ENCODE results near the gene IDI2.

IDI2 gene

GRCh38 chr10:987620-987869 lies 38.1 kb downstream of the IDI2 start:
- no peak for DNase-seq (ENCODE audit: low read depth in 1 of 2, low spot score in 1 of 2)
- H3K4me3 ChIP-seq (replicated peaks; ENCODE audit: insufficient read depth, low read length) = peak overlapping the region; percentile 77
- H3K27ac ChIP-seq (replicated peaks) = peak overlapping the region; percentile 91
- no peaks in the 10 kb centered on the region for H3K27me3 ChIP-seq (ENCODE audit: insufficient read depth, poor library complexity, severe bottlenecking)
- TF ChIP-seq, protein P1, sequence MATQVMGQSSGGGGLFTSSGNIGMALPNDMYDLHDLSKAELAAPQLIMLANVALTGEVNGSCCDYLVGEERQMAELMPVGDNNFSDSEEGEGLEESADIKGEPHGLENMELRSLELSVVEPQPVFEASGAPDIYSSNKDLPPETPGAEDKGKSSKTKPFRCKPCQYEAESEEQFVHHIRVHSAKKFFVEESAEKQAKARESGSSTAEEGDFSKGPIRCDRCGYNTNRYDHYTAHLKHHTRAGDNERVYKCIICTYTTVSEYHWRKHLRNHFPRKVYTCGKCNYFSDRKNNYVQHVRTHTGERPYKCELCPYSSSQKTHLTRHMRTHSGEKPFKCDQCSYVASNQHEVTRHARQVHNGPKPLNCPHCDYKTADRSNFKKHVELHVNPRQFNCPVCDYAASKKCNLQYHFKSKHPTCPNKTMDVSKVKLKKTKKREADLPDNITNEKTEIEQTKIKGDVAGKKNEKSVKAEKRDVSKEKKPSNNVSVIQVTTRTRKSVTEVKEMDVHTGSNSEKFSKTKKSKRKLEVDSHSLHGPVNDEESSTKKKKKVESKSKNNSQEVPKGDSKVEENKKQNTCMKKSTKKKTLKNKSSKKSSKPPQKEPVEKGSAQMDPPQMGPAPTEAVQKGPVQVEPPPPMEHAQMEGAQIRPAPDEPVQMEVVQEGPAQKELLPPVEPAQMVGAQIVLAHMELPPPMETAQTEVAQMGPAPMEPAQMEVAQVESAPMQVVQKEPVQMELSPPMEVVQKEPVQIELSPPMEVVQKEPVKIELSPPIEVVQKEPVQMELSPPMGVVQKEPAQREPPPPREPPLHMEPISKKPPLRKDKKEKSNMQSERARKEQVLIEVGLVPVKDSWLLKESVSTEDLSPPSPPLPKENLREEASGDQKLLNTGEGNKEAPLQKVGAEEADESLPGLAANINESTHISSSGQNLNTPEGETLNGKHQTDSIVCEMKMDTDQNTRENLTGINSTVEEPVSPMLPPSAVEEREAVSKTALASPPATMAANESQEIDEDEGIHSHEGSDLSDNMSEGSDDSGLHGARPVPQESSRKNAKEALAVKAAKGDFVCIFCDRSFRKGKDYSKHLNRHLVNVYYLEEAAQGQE (IDR thresholded peaks at IDR 0.05; ENCODE audit: insufficient replicate concordance, low read depth) = no peak
- no peak for TF ChIP-seq SPI1 (IDR thresholded peaks at IDR 0.05; ENCODE audit: borderline replicate concordance, low read depth)
- TF ChIP-seq GABPA (IDR thresholded peaks at IDR 0.05; ENCODE audit: low read depth) = no peak
- TF ChIP-seq POLR2AphosphoS5 (IDR thresholded peaks at IDR 0.05; ENCODE audit: low read depth) = no peak
- no peak for TF ChIP-seq CTCF (IDR thresholded peaks at IDR 0.05; ENCODE audit: insufficient read depth, low read length)

DNA sequence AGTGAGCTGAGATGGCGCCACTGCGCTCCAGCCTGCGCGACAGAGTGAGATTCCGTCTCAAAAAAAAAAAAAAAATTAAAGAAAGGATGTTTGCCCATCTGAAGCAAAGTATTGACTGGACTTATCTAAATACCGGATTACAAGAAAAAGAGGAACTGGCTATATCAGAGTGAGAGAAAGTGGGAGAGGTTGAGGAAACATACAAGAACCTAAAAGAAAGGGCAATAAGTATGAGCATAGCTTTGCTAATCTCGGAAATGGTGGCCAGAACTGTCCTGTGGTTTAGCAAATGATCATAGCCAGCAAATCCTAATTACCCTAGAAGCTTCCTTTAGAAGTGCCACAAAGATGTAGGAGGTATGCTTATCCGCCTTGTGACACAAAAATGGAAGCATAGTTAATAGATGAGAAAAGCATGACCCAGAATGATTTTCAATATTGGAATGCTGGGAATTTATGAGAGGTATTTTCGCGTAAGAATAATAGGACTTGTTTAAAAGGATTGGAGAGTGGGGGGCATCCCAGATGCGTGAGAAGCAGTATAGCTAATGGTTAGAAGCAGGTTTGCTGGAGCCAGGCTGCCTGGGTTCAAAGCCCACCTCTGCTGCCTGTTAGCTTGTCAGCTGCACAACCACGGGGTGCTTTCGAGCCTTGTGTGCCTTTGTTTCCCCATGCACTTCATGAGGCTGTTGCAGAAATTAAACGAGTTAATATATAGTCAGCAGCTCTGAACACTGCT lies 38.6 kb downstream of the IDI2 start:
- H3K4me3 ChIP-seq (replicated peaks; ENCODE audit: insufficient read depth, low read length) = peak overlapping the region; percentile 77
- no peak for DNase-seq (ENCODE audit: low read depth in 1 of 2, low spot score in 1 of 2)
- TF ChIP-seq GABPA (IDR thresholded peaks at IDR 0.05; ENCODE audit: low read depth) (no peak), SPI1 (IDR thresholded peaks at IDR 0.05; ENCODE audit: borderline replicate concordance, low read depth) (peak; percentile 87)
- no peaks in the 10 kb centered on the region for H3K27me3 ChIP-seq (ENCODE audit: insufficient read depth, poor library complexity, severe bottlenecking)
- peak overlapping the region; percentile 91 for H3K27ac ChIP-seq (replicated peaks)

- no peak overlapping the region for H3K27ac ChIP-seq (replicated peaks)
- DNase-seq (ENCODE audit: low read depth in 1 of 2, low spot score in 1 of 2) = no peak
Observed at GRCh38 chr10:986137-986825, 39.4 kb downstream of the IDI2 start.

More at GRCh38 chr10:986137-986825, 39.4 kb downstream of the IDI2 start:
- Histone ChIP-seq H3K27me3 (ENCODE audit: insufficient read depth, poor library complexity, severe bottlenecking) (no peaks in the 10 kb centered on the region), H3K4me3 (replicated peaks; ENCODE audit: insufficient read depth, low read length) (no peak overlapping the region)
- TF ChIP-seq, protein P1 (IDR thresholded peaks at IDR 0.05; ENCODE audit: insufficient replicate concordance, low read depth) = no peak
- TF ChIP-seq CTCF (IDR thresholded peaks at IDR 0.05; ENCODE audit: insufficient read depth, low read length) (no peak), GABPA (IDR thresholded peaks at IDR 0.05; ENCODE audit: low read depth) (no peak), SPI1 (IDR thresholded peaks at IDR 0.05; ENCODE audit: borderline replicate concordance, low read depth) (no peak), POLR2AphosphoS5 (IDR thresholded peaks at IDR 0.05; ENCODE audit: low read depth) (no peak)
